Smooth muscle cell (in vitro differentiated cells): ENCODE measurements around the gene GLG1. TPM values are rescaled to one million over a fixed set of nuclear protein-coding genes. Genes with fewer than 3 reads are reported as not detected.

Experiments used
- DNase-seq: peaks from one replicate; lab custom pipeline; 2025; ENCODE audit not compliant: unreplicated experiment; lab: John Stamatoyannopoulos, UW
- H2AFZ ChIP-seq: fragments of 200-600 bp; sonication (generic); 2 replicates; pipeline ENCODE4 v1.6.0; 2016; ENCODE audit warnings: antibody characterized with exemption, low read depth, mild to moderate bottlenecking
- H3F3A ChIP-seq: fragments of 200-600 bp; sonication (generic); 2 replicates; pipeline ENCODE4 v1.6.0; 2017; ENCODE audit warnings: antibody characterized with exemption, low read depth
- H3K27ac ChIP-seq: fragments of 200-600 bp; sonication (generic); 2 replicates; pipeline ENCODE4 v1.5.1; 2016; ENCODE audit warnings: low read depth, mild to moderate bottlenecking
- H3K27me3 ChIP-seq: fragments of 200-600 bp; sonication (generic); 2 replicates; pipeline ENCODE4 v1.6.1; 2016; ENCODE audit warnings: low read depth, mild to moderate bottlenecking
- H3K36me3 ChIP-seq: fragments of 200-600 bp; sonication (generic); 2 replicates; pipeline ENCODE4 v1.5.1; 2016; ENCODE audit warnings: low read depth
- H3K4me1 ChIP-seq: fragments of 200-600 bp; sonication (generic); 2 replicates; pipeline ENCODE4 v1.5.1; 2016; ENCODE audit warnings: low read depth
- H3K4me2 ChIP-seq: fragments of 200-600 bp; sonication (generic); 2 replicates; pipeline ENCODE4 v1.6.0; 2016; ENCODE audit warnings: mild to moderate bottlenecking
- H3K4me3 ChIP-seq: fragments of 200-600 bp; sonication (generic); 2 replicates; pipeline ENCODE4 v1.5.1; 2016; ENCODE audit warnings: mild to moderate bottlenecking
- H3K79me2 ChIP-seq: fragments of 200-600 bp; sonication (generic); 2 replicates; pipeline ENCODE4 v1.6.0; 2016; ENCODE audit warnings: low read depth, mild to moderate bottlenecking
- H3K9ac ChIP-seq: fragments of 200-600 bp; sonication (generic); 2 replicates; pipeline ENCODE4 v1.6.0; 2016; ENCODE audit warnings: low read depth
- H3K9me3 ChIP-seq: fragments of 200-600 bp; sonication (generic); replicated peaks from 2 replicates; pipeline ENCODE4 v1.5.1; 2016; ENCODE audit warnings: low read depth
- H4K20me1 ChIP-seq: fragments of 200-600 bp; sonication (generic); 2 replicates; pipeline ENCODE4 v1.6.0; 2016; ENCODE audit warnings: low read depth
- WGBS: methylation state at CpG from one replicate; pipeline ENCODE4 v1.1.7; 2016; ENCODE audit warnings: low lambda C conversion rate; 5-methylcytosine and 5-hydroxymethylcytosine counted together
- polyA plus RNA-seq: library from polyadenylated mRNA; unstranded; fragments of >200 nt; fragmentation: Nextera tagmentation; extraction: Ambion mirVana; gene quantifications from 2 replicates; pipeline ENCODE4 v1.2.1, GENCODE V29; 2016
- total RNA-seq: library from RNA; depleted of rRNA; stranded (reverse); fragments of >200 nt; gene quantifications from 2 replicates; pipeline ENCODE4 v1.2.3, GENCODE V29; 2014
- TF ChIP-seq, protein P1 (sequence below): fragments of 200-600 bp; sonication (generic); IDR thresholded peaks from 2 replicates; pipeline ENCODE4 v1.5.1; 2017; ENCODE audit warnings: borderline replicate concordance, mild to moderate bottlenecking, antibody characterized with exemption; ENCODE audit not compliant: insufficient read depth, poor library complexity, severe bottlenecking

GLG1 gene
- total and polyA plus RNA-seq, 2 experiments from 2014 or later, result 131 to 140 TPM

DNA sequence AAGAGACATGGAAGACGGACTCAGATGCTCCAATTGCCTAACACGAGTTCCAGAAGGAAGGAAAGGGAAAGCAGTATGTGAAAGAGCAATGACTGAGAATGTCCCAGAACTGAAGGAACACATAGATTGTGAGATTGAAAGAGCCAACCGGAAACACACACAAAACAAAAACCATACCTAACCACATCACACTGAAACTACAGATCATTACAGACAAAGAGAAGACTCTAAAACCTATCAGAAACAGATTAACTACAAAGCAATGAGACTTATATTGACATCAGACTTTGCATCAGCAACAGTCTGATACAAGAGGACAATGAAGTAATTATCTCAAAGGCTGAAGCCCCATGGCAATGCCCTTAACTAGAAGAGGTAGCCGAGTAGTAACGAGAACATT lies 140.0 kb downstream of the GLG1 start:
- WGBS, result 96% methylated on average over 5 of the region's 5 CpGs
- Histone ChIP-seq H2AFZ (no peak overlapping the region), H3K4me3 (no peak overlapping the region), H3K9ac (peak overlapping the region; percentile 11), H3F3A (no peaks in the 10 kb centered on the region), H3K9me3 (no peaks in the 10 kb centered on the region), H3K79me2 (no peaks in the 10 kb centered on the region), H3K36me3 (peaks cover 48% of the 10 kb centered on the region), H3K4me2 (no peak overlapping the region), H3K27me3 (no peaks in the 10 kb centered on the region), H3K4me1 (no peaks in the 10 kb centered on the region), H3K27ac (no peak overlapping the region), H4K20me1 (no peaks in the 10 kb centered on the region)
- DNase-seq, result no peak
- TF ChIP-seq, protein P1, sequence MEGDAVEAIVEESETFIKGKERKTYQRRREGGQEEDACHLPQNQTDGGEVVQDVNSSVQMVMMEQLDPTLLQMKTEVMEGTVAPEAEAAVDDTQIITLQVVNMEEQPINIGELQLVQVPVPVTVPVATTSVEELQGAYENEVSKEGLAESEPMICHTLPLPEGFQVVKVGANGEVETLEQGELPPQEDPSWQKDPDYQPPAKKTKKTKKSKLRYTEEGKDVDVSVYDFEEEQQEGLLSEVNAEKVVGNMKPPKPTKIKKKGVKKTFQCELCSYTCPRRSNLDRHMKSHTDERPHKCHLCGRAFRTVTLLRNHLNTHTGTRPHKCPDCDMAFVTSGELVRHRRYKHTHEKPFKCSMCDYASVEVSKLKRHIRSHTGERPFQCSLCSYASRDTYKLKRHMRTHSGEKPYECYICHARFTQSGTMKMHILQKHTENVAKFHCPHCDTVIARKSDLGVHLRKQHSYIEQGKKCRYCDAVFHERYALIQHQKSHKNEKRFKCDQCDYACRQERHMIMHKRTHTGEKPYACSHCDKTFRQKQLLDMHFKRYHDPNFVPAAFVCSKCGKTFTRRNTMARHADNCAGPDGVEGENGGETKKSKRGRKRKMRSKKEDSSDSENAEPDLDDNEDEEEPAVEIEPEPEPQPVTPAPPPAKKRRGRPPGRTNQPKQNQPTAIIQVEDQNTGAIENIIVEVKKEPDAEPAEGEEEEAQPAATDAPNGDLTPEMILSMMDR, result no peak

DNA sequence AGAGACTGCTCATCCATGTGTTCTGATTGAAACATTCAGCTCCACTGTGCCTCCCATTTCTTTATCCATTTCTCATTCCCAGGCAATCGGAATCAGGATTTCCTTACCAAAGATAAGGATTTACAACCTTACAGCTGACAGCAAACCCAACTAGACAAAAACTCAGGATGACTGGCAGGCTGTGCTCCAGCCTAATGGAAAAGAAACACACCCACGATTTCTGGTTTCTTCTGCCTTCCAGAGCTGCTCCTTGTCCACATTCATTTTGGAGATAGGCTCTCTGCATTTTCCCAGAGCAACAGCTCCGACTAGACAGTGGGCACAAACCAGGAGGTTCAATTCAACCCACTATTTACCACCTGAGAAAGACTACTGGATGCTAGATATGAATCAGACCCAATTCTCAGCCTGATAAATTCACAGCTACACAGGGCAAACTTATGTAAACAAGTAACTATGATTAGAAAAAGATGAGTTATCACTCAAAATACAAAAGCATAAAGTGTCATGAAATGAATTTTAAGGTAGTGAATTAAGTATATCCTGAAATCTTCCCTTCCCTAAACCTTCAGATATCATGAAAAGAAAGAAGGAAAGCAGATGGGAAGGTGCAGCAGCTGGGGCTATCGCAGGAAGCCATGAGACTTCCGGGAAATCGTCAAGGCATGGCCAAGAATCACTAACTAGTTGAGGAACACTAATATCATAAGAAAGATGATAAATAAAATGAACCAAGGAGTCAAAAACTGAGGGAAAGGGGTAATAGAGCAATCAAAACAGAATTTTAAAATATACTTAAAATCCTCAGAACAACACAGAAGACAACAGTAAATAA lies 140.8 kb downstream of the GLG1 start:
- no peaks in the 10 kb centered on the region for H3K79me2 ChIP-seq
- H3K36me3 ChIP-seq, result peaks cover 46% of the 10 kb centered on the region
- peak overlapping the region; percentile 11 for H3K9ac ChIP-seq
- no peaks in the 10 kb centered on the region for H3K9me3 ChIP-seq
- H2AFZ ChIP-seq, result no peak overlapping the region
- WGBS, result 88% methylated on average over 6 of the region's 6 CpGs
- TF ChIP-seq, protein P1, result no peak
- no peaks in the 10 kb centered on the region for H4K20me1 ChIP-seq
- H3K27ac ChIP-seq, result no peak overlapping the region
- no peaks in the 10 kb centered on the region for H3K27me3 ChIP-seq
- H3K4me1 ChIP-seq, result no peaks in the 10 kb centered on the region
- H3K4me3 ChIP-seq, result no peak overlapping the region
- no peak for DNase-seq
- H3K4me2 ChIP-seq, result no peak overlapping the region
- H3F3A ChIP-seq, result no peaks in the 10 kb centered on the region

DNA sequence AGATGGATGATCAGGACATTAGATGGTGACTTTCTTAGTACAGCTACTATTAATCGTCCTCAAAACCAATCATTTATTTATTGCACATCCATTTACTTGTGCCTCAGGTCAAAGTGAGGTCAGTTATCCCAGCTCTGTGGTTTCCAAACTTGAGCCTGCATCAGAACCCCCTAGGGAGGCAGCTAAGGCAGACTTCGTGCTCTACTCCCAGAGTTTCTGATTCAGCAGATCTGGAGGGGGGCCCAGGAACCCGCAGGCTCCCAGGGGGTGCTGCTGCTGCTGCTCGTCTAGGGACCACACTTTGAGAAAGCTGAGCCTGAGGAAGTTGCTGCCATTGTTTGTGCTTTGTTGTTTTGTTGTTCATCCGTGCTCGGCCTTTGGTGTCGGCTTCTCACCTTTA lies 141.6 kb downstream of the GLG1 start:
- H3K9ac ChIP-seq, result no peak overlapping the region
- H3K4me3 ChIP-seq, result no peak overlapping the region
- H3F3A ChIP-seq, result no peaks in the 10 kb centered on the region
- H3K27ac ChIP-seq, result no peak overlapping the region
- no peak for DNase-seq
- no peaks in the 10 kb centered on the region for H3K4me1 ChIP-seq
- no peaks in the 10 kb centered on the region for H4K20me1 ChIP-seq
- no peaks in the 10 kb centered on the region for H3K27me3 ChIP-seq
- no peak overlapping the region for H3K4me2 ChIP-seq
- no peak overlapping the region for H2AFZ ChIP-seq
- peaks cover 42% of the 10 kb centered on the region for H3K36me3 ChIP-seq
- no peaks in the 10 kb centered on the region for H3K79me2 ChIP-seq
- WGBS, result 94% methylated on average over 7 of the region's 7 CpGs
- TF ChIP-seq, protein P1, result no peak
- H3K9me3 ChIP-seq, result no peaks in the 10 kb centered on the region

DNA sequence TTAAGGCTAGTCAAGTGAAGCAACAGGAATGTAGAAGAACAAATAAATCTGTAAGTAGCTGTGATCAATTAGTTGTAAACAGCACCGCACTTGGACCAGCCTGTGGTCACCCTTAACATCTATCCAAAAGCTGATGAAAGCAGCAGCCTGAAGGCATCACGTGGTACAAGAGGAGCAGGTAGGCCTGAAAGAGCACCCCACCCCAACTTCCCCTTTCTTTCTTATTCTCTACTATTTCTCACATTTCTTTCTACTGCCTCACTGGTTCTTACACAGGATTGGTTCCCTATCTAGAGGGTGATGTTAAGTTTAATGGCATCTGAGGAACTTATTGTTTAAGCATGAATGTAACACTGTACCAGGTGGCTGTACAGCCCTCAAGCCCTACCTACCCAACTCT lies 143.0 kb downstream of the GLG1 start:
- Histone ChIP-seq H3K9me3 (no peaks in the 10 kb centered on the region), H2AFZ (no peak overlapping the region), H3K9ac (no peak overlapping the region), H3K4me1 (no peaks in the 10 kb centered on the region), H4K20me1 (no peaks in the 10 kb centered on the region), H3K36me3 (peaks cover 34% of the 10 kb centered on the region), H3K4me3 (no peak overlapping the region), H3K79me2 (no peaks in the 10 kb centered on the region), H3K27me3 (no peaks in the 10 kb centered on the region), H3F3A (no peaks in the 10 kb centered on the region), H3K27ac (no peak overlapping the region), H3K4me2 (no peak overlapping the region)
- TF ChIP-seq, protein P1, result no peak
- 100% methylated on average over 2 of the region's 2 CpGs for WGBS
- no peak for DNase-seq
